ENCODE results near the gene WFDC10A. TPM values are rescaled to one million over a fixed set of nuclear protein-coding genes. Genes with fewer than 3 reads are reported as not detected.
A peak's percentile ranks its signal among the peaks of the same experiment; 100 is the strongest.
"Not testable (repeated sequence)": the region's sequence is repeated elsewhere in the genome, so short reads cannot be mapped to it uniquely, and the experiment has no call there.

Gene WFDC10A
- polyA plus RNA-seq (ENCODE audit: insufficient read length in 4 of 4): not detected

- peak in 1 of 4 donors; percentile 6 for DNase-seq (ENCODE audit: low read depth in 4 of 4, low spot score in 2 of 4)
Observed at GRCh38 chr20:45629496-45630100, at the start of gene WFDC10A. Gene WFDC10A, plus strand, starts transcription at chr20:45629739. Its CDS starts 75 bp downstream, at chr20:45629814.

GRCh38 chr20:45581702-45582101 is 47.8 kb upstream of the WFDC10A start:
- DNase-seq (ENCODE audit: low read depth in 4 of 4, low spot score in 2 of 4): no peak

GRCh38 chr20:45583502-45583901 is 46.0 kb upstream of the WFDC10A start:
- no peak for DNase-seq (ENCODE audit: low read depth in 4 of 4, low spot score in 2 of 4)

GRCh38 chr20:45584294-45584693 is 45.2 kb upstream of the WFDC10A start:
- DNase-seq (ENCODE audit: low read depth in 4 of 4, low spot score in 2 of 4): not testable (repeated sequence)

GRCh38 chr20:45585986-45586385 is 43.6 kb upstream of the WFDC10A start:
- not testable (repeated sequence) for DNase-seq (ENCODE audit: low read depth in 4 of 4, low spot score in 2 of 4)

- DNase-seq (ENCODE audit: low read depth in 4 of 4, low spot score in 2 of 4): no peak
Observed at GRCh38 chr20:45588800-45589199, 40.7 kb upstream of the WFDC10A start.

GRCh38 chr20:45589725-45590124 is 39.8 kb upstream of the WFDC10A start:
- no peak for DNase-seq (ENCODE audit: low read depth in 4 of 4, low spot score in 2 of 4)

GRCh38 chr20:45592574-45593189 is 36.9 kb upstream of the WFDC10A start:
- no peak for DNase-seq (ENCODE audit: low read depth in 4 of 4, low spot score in 2 of 4)

- no peak for DNase-seq (ENCODE audit: low read depth in 4 of 4, low spot score in 2 of 4)
Observed at GRCh38 chr20:45593498-45593897, 36.0 kb upstream of the WFDC10A start.

GRCh38 chr20:45595235-45595634 is 34.3 kb upstream of the WFDC10A start:
- DNase-seq (ENCODE audit: low read depth in 4 of 4, low spot score in 2 of 4): no peak

GRCh38 chr20:45607810-45608209 is 21.7 kb upstream of the WFDC10A start:
- no peak for DNase-seq (ENCODE audit: low read depth in 4 of 4, low spot score in 2 of 4)

GRCh38 chr20:45611054-45611453 is 18.5 kb upstream of the WFDC10A start:
- DNase-seq (ENCODE audit: low read depth in 4 of 4, low spot score in 2 of 4): peak in 1 of 4 donors; percentile 4

GRCh38 chr20:45612314-45612713 is 17.2 kb upstream of the WFDC10A start:
- no peak for DNase-seq (ENCODE audit: low read depth in 4 of 4, low spot score in 2 of 4)

- no peak for DNase-seq (ENCODE audit: low read depth in 4 of 4, low spot score in 2 of 4)
Observed at GRCh38 chr20:45617591-45617990, 11.9 kb upstream of the WFDC10A start.

- no peak for DNase-seq (ENCODE audit: low read depth in 4 of 4, low spot score in 2 of 4)
Observed at GRCh38 chr20:45621593-45621992, 7.9 kb upstream of the WFDC10A start.

GRCh38 chr20:45626540-45626939 is 3.0 kb upstream of the WFDC10A start:
- no peak for DNase-seq (ENCODE audit: low read depth in 4 of 4, low spot score in 2 of 4)

- DNase-seq (ENCODE audit: low read depth in 4 of 4, low spot score in 2 of 4): no peak
Observed at GRCh38 chr20:45630371-45630770, 832 bp downstream of the WFDC10A start.

- no peak for DNase-seq (ENCODE audit: low read depth in 4 of 4, low spot score in 2 of 4)
Observed at GRCh38 chr20:45631184-45631583, 1.6 kb downstream of the WFDC10A start, which contains the start of gene WFDC9. Gene WFDC9, minus strand, starts transcription at chr20:45631284. Its CDS starts 21,103 bp downstream, at chr20:45610181.

- DNase-seq (ENCODE audit: low read depth in 4 of 4, low spot score in 2 of 4): no peak
Observed at GRCh38 chr20:45636513-45636912, 7.0 kb downstream of the WFDC10A start.

GRCh38 chr20:45639687-45640086 is 10.1 kb downstream of the WFDC10A start:
- no peak for DNase-seq (ENCODE audit: low read depth in 4 of 4, low spot score in 2 of 4)

GRCh38 chr20:45641076-45641475 is 11.5 kb downstream of the WFDC10A start:
- not testable (repeated sequence) for DNase-seq (ENCODE audit: low read depth in 4 of 4, low spot score in 2 of 4)

GRCh38 chr20:45645869-45646268 is 16.3 kb downstream of the WFDC10A start:
- DNase-seq (ENCODE audit: low read depth in 4 of 4, low spot score in 2 of 4): not testable (repeated sequence)

Measured in left renal cortex interstitium (tissue), 4 donors.